A673 (cell line): ENCODE data around the gene ME3.

ENCODE experiments used
- CTCF ChIP-seq: fragments of 300-800, 200-600 bp; sonication (generic); conservative IDR thresholded peaks from 2 replicates; pipeline ENCODE4 v1.5.1; 2017; ENCODE audit warnings: low read depth, mild to moderate bottlenecking, antibody characterized with exemption, low read length, moderate library complexity, mixed read lengths
- EZH2 ChIP-seq: fragments of 200-600 bp; sonication (generic); IDR thresholded peaks from 2 replicates; pipeline ENCODE4 v1.6.1; 2017; ENCODE audit warnings: borderline replicate concordance, low read depth, mild to moderate bottlenecking, mixed read lengths, antibody characterized with exemption, low read length; ENCODE audit not compliant: poor library complexity, severe bottlenecking

DNA sequence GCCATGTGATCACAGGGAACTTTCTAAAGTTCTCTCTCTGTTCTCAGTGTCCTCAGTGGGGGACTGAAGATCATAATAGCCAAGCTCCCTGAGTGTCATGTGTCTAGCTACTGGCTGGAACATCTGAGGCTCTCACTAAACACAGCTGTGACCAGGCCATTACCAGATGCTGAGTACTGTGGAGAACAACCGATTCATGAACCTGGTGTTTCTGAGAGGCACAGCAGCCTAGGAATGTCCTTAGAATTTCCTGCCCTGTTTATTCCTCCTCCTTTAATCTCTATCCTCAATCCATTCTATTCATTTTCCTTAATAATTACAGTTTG lies 93.0 kb downstream of the ME3 start:
- no peak for TF ChIP-seq CTCF
- no peak for TF ChIP-seq EZH2
